GM21447 (cell line): ENCODE data around the gene FBXO2.
"Not testable (repeated sequence)": the region's sequence is repeated elsewhere in the genome, so short reads cannot be mapped to it uniquely, and the experiment has no call there.

ENCODE experiments used
- ATAC-seq: cut with Tn5 transposase; IDR thresholded peaks from one replicate; pipeline ENCODE4 v1.9.1; 2021; ENCODE audit not compliant: unreplicated experiment

The FBXO2 gene

DNA sequence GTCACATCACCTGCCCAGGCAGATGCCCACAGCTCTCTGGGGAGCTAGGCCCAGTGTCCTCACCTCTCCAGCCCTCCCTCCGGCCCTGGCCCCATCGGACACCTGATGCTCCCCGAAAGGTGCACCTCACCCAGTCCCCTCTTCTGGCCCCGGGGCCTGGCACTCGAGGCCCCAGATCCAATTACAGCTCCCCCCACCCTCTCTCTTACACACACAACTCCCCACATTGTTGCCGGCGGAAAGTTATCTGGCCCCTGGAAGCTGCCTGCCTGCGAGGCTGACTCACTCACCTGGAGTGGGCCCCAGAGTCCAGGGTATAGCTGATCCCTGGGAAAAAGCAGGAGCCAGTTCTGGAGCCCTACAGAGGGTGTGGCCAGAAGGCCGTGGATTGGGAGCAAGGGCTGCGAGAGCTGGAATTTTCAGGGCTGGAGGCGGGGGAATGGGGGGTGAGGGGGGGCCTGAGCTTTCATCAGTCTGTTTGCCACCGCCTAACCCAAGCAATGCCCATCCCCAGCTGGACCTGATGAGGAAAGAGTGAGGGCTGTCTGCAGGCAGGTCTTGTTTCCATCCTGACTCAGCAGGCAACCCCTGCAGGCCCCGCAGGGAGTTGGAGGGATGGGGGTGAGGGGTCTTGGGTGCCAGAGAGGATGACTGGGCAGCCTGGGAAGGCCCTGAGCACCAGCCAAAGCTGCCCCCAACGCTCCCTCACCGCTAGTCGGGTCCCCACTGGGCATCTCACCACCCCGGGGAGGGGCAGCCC lies 948 bp downstream of the FBXO2 start:
- no peak for ATAC-seq

DNA sequence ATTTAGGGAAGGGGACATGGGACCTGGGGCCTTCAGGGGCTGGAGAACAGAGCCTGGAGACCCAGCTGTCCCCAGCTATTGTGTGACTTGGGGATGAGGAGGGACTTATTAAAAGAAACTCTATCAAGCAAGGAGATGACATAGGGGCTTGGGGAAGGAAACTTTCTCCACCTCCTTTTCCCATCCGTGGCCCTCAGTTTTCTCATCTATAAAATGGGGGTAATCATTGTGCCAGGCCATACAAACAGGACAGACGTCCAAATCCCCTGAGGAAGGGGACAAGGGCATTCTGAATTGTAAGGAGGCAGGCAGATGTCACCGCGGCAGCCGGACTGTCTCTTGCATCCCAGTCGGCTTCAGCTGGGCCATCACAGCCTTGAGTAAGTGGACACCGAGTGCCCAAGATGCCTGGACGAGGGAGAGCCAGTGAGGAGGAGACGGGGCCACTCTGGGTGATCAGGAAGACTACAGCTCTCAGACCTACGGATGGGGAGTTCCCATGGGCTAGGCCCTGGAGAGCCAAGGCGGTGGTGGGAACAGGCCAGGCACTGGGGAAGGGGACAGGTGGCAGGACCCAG lies 1.9 kb downstream of the FBXO2 start:
- ATAC-seq, result no peak

DNA sequence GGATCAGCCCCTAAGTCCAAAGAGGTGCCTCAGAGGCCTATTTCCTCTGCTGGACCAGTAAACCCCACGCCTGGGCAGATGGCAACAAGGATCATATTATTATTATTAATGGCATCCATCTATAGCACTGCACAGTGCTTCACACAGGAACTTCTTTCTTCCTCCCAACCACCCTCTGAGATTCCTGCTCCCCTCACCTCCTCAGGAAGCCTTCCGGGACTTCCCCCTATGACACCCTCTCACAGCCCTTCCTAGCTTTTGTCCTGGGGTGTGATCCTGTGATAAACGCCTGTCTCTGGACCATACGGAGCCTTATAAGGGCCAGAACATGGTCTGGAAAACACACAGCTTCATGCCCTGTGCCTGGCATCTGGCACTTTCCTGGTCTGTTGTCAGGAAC lies 3.2 kb downstream of the FBXO2 start:
- ATAC-seq, result no peak

DNA sequence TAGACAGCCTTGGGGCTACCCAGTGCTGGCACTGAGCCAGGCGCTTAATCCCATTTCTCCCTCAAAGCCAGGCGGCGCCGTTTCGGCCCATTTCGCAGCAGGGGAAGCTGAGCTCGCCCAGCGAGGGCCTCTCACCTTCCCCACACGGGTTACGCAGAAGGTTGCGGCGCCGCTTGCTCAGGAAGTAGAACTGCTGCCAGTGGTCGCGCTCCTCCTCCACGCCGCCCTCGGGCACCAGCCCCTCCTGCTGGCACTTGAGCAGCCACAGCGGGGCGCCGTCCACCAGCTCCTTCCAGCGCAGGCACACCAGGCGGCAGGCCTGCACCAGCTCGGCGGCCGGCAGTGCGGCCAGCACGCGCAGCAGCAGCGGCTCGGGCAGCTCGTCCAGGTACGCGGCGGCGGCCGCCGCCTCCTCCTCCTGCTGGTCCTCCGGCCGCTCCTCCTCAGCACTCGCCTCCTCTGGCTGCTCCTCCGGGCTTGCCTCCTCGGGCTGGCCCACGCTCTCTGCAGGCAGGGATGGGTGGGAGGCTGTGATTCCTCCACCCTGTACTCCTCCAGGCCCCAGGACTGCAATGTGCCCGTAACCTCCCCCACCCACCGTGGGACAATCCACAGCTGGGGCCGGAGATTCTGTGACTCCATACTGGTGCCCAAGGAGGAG lies 3.8 kb downstream of the FBXO2 start:
- ATAC-seq, result no peak

DNA sequence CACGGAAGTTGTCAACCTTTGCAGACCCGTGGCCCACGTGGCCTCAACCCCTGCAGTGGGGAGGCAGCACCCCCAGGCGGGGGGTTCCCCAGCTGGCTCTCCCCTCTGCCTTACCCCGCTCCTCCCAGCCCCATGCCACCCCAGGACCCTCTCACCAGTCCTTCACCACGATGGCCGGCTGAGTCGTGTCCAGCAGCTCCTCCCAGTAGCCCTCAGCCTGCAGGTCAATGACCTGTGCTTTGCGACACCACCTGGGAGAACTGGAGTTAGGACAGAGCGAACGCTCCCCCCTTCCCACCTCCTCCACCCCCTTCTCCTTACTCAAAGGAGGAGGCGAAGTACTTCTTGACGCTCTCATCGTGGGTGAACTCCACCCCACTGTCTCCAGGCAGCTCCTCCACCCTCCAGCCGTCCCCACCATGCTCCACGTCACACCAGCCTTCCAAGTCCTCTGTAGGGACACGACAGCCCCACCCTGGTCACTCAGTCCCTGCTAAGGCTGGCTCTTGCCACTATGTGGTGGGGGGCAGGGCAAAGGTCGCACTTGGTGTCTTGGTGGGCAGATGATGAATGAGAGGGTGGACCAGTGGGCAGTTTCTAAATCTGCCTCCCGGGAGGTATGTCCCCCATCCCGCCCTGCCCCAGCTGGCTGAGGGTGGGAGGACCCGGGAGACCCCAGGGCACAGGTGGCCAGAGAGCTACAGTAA lies 4.5 kb downstream of the FBXO2 start:
- ATAC-seq, result no peak

DNA sequence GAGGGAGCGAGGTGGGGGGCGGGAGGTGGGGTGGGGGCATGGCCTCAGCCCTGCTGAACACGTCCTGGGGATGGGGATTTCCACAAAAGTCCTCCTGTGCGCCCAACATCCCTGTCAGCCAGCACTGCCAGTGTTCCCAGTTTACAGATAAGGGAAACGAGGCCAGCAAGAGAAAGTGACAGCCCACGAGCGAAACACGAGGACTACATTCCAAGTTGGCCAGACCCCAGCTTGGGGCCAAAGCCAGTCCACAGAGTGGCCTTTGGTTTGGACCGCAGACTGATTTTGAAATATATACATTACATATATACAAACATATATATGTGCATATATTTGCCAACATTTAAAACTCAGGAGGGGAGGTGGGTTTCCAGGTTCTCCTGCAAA lies 5.0 kb downstream of the FBXO2 start:
- no peak for ATAC-seq

DNA sequence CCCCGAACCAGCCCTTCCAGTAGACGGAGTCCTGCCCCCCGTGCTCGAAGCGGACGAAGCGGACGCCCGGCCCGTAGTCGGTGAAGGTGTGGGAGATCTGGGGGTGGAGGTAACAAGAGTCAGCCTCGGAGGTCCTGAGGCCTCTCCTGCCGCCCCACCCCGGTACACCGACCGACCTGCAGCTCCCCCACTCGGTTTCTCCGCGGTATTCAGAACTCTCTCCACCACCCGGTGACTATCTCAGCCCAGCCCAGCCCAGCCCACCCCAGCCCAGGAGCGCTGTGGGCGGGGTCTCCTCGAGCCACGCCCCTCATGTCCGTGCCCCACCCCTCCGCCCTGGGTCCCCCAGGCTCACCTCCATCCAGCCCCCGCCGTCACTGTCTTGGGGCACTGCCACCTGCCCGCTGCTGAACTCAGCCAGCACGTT lies 5.5 kb downstream of the FBXO2 start:
- no peak for ATAC-seq

DNA sequence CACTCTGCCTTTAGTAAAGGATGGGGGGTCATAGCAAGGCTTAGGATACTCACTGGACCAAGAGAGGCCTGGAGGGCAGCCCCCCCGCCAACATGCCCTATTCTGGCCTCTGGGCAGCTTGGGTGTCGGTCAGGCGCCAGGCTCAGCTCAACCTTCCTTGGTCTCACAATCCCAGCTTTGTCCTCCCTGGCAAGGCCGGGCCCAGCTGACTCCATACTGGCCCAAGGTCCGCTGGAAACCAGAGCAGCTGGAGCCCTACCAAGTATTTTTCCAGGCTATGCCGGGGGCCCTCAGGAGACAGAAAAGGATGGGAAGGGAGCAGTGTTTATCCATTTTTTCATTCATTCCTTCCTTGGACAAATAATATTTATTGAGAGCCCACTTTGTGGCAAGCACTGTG lies 6.2 kb downstream of the FBXO2 start:
- ATAC-seq, result no peak

DNA sequence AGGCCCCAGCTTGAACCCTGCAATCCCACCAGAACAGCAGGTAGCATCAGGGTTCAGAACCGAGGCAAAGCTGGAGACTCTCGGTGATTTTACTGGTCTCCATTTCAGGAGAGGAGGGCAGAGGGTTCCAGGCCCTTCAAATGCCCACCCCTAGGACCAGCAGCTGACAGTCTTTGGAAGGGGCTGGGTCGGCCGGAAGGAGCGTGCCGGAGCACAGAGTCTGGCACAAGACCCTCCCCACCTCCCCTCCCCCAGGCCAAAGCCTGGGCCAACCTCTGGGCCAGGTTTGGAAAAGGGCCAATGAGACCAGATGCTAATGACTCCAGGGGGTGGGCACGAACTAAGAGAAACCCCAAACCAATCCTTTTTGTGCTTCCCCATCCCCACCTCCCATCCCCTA lies 6.9 kb downstream of the FBXO2 start:
- ATAC-seq, result no peak

DNA sequence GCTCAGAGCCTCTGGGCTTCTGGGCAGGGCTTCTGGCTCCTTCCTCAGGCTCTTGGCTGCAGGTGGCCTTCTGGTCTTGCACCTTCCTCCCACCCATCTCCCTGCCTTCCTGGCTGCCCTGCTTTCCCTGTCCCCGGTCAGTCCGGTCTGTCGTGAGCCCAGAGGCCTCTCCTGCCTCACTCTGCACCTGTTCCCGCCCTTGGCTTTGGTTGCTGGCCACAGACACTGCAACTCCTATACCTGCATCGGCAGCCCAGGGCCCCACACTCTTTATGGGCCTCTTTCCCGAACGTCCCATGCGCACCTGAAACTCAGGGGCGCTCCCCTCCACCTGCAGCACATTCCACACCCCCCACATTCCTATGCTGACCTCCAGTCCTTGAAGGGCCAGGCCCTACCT lies 7.9 kb downstream of the FBXO2 start:
- no peak for ATAC-seq

DNA sequence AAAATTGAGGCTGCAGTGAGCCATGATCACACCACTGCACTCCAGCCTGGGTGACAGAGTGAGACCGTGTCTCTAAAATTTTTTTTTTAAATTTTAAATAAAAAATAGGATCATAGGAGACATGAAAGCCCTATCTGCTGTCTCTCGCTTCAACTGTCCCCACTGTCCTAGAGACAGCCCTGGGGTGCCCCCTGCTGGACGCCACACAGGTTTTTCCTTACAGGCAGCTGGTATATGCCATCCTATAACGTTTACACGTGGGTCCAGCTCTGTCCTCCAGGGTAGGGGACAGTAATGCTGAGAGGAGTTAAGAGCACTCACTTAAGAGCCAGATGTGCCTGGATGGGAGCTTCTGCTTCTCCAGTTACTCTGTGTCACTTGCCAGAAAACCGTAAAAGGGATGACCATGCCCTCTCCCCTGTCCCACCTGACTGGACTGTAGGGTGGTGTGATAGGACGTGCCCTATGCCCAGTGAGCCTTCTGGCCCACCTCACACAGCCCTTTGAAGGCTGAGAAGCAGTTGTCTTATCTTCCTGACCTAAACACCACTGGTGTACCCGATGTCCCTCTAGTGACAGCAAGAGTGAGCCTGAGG lies 8.5 kb downstream of the FBXO2 start:
- ATAC-seq, result no peak

DNA sequence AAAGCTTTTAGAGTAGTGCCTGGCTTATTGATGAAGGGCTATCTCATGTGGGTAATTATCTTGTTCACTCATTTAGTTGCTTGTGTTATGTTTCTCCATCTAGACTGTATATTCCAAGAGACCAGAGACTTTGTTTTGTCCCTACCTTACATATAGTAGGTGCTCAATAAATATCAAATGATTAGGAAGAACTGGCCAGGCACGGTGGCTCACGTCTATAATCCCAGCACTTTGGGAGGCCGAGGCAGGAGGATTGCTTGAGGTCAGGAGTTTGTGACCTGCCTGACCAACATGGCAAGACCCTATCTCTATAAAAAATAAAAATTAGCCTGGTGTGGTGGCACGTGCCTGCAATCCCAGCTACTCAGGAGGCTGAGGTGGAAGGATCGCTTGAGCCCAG lies 9.0 kb downstream of the FBXO2 start:
- no peak for ATAC-seq

DNA sequence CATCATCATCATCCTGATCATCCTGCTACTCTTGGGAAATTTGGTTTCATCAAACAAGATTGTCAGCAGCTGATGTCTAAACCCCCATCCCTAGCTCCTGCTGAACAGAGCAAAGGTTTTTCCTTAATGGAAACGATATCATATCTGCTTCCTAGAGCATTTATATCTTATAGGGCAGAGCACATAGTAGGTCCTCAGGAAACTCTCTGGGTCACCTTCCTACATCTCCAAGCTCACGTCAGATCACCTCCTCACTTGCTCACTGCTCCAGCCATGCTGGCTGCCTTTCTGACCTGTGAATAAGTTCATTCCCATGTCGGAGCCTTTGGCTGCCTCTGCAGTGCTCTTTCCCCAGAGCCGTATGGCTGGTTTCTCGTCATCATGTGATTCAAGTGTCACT lies 10.4 kb downstream of the FBXO2 start:
- no peak for ATAC-seq

DNA sequence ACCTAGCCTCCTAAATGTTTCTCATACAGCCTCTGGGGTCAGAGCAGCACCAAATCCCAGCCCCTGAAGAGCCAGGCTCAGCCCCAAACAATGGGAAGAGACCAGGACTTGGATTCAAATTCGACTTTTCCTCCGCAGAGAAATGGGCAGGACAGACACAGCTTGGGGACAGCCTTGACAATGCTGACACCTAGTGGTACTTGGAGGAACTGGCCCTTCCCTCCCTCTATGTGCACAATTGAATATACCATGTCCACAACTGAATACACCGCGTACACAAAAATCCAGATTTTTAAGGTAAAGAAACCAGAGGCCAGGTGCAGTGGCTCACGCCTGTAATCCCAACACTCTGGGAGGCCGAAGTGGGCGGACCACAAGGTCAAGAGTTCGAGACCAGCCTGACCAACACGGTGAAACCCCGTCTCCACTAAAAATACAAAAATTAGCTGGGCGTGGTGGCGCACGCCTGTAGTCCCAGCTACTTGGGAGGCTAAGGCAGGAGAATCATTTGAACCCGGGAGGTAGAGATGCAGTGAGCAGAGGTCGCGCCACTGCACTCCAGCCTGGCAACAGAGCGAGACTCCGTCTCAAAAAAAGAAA lies 11.7 kb downstream of the FBXO2 start:
- not testable (repeated sequence) for ATAC-seq

DNA sequence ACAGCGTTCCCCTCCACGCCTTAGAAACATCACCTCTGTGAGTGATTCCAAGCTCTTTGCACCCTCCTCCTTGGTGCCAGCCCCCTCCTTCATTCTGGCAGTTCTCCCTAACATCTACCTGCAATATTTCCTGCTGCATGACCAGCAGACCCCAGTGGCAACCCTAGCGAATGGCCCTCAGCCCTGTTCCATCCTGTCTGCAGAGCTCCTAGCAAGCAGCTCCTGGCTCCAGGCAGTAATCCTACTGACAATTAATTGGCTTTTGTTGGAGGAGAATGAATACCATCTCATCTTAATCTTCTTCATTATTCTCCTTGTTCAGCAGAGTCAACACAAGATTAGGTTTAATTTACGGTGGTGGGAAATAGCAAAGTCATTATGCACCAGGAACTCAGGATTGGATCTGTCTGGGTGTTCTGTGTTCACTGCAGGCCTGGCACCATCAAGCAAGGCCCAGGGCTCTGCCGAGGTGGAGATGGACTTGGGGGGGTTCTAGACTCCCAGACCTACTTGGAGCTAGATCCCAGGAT lies 12.4 kb downstream of the FBXO2 start:
- no peak for ATAC-seq

DNA sequence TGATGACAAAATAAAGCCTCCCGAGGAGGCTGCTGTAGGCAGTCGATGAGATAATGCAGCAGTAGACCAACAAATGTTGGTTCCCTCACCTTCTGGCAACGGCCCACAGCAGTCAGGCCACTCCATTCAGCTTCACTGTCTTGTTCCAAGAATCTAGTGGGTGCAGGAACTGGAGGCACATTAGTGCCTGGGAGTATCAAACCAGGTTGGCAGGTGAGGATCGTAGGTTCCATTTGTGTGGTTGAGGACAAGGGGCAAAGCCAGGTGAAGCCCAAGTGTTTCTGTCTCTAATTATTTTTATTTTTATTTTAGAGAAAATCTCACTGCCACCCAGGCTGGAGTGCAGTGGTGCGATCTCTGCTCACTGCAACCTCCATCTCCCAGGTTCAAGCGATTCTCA lies 13.3 kb downstream of the FBXO2 start:
- no peak for ATAC-seq

DNA sequence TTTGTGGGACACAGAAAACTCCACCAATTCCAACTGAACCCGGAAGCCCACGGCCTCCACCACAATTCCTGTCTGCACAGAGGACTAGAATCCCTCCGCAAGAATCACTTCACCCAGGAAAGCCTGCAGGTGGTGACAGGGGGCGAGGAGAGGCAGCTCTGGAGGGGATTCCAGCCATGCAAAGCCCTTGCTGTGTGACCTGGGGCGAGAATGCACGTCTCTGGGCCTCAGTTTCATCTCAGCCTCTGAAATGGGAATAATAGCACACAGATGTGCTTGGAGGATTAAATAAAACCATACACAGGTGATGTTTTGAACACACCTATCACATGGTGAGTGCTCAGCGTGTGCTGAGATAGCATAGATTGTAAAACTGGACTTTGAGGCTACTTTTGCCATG lies 14.1 kb downstream of the FBXO2 start:
- no peak for ATAC-seq

DNA sequence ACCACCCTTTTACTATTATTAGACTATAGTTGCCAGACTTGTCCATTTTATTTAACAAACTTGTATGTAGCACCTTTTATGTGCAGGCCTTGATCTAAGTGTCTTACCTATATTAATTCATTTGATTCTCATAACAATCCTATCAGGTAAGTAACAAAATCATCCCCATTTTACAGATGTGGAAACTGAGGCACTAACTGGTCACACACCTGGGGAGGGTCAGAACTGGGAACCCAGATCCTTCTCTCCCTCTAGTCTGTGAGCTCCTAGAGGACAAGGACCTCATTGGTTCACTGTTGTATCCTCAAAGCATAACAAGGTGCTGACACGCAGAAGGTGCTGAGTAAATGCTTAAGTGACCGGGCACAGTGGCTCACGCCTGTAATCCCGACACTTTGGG lies 14.9 kb downstream of the FBXO2 start:
- ATAC-seq, result no peak

DNA sequence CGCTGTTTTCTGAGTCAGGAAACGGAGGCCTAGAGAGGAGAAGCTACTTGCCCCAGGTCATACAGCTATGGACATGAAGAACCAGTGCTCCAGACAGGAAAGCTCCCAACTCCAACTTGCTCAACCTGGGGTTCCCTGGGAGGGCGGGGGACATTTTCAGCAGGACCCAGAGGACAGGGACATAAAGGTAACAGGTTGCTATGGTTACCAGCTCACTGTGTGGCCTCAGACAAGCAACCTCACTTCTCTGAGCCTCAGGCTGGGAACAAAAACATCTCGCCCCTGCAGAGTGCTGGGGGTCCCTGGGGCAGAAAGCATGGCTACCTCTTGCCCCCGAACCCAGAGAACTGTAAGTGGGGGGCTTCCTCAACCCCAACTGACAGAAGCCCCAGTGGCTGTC lies 16.1 kb downstream of the FBXO2 start:
- no peak for ATAC-seq

DNA sequence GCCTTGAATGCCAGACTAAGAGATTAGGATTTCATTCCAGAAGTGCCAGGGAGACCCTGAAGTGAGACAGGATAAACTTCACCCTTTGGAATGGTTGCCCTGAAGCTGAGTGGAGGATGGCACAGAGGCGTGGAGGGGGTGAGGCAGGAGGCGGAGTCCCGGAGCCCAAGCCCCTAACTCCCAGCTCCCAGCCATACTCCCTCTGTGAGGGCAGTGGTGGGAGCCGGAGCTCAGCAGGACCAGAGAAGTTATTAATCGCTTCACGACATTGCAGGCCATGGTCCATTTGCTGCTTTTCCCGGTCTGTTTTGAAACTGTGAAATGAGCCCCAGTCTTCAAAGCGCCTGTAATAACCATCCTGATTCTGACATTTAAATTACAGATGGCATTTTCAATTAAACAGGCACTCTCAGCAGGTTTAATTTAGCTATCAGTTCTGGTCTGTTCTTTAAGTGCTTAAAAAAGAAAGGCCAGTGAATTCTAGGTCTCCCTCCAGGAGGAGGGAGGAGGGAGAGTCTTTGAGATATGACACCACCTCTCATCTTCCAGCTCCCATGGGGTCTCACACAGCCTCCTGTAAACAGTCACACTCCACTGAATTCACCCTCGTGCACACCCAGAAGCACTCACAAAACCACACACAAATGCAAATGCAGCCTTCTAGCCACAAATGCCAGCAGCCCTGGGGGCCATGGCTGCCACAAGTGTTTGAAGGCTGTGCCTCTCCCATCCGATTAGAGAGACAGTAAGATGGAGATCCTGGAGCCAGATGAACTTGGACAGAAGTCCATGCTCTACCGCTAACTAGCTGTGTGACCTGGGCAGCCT lies 19.6 kb downstream of the FBXO2 start:
- ATAC-seq, result no peak
